Fibroblast of skin of left biceps (primary cell): ENCODE data around the gene CEP68.
"Not testable (repeated sequence)": the region's sequence is repeated elsewhere in the genome, so short reads cannot be mapped to it uniquely, and the experiment has no call there.

Experiments used
- DNase-seq, 2 experiments: peaks; one replicate each; pipeline ENCODE4 v3.0.0-alpha.2; 2013; ENCODE audit warnings: low read depth in 2 of 2

The CEP68 gene

GRCh38 chr2:65081232-65081685, 25.0 kb downstream of the CEP68 start:
- no peak for DNase-seq

DNA sequence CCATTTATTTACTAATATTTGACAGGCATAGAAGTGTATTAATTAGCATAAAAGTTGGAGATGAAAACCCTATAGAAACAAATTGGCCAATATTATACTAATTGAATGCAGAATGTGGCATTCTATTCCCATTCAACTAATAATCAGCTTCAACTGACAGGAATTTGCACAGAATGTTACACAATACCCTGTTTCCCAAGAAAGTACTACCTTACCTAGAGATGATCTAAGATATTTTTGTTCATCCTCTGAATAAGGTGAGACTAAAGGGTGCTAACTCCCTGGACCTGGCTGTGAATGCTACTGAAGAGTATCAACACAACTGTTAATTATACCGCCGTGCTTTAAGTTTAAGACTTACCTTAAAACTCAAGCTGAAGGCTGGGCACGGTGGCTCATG, 28.9 kb downstream of the CEP68 start:
- no peak for DNase-seq

DNA sequence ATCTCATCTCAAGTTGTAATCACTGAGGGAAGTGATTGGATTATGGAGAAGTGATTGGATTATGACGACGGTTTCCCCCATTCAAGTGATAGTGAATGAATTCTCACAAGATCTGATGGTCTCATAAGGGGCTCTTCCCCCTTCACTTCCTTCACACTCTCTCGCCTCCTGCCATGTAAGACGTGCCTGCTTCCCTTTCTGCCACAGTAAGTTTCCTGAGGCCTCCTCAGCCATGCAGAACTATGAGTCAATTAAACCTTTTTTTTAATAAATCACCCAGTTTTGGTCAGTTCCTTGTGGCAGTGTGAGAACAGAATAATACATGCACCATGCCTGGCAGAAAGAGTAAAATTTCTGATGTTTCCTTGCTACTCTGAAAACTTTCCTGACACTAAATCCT, 36.6 kb downstream of the CEP68 start:
- no peak for DNase-seq

DNA sequence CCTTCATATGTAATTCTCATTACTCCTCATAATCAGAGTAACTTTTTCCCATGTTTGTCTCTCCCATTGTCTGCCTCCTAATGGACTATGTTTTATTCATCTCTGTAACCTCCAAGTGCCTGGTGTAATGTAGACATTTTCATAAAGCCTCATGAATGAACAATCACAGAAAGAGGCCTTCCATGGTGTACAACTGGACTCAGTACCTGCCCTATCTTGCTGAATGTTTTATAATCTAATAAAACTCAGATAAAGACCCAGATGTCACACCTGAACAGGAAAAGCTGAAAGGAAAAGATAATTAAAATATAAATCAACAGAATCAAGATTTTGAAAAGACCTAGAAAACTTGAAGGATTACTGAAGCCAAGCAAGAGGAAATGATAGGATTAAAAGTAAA, 37.0 kb downstream of the CEP68 start:
- no peak for DNase-seq

DNA sequence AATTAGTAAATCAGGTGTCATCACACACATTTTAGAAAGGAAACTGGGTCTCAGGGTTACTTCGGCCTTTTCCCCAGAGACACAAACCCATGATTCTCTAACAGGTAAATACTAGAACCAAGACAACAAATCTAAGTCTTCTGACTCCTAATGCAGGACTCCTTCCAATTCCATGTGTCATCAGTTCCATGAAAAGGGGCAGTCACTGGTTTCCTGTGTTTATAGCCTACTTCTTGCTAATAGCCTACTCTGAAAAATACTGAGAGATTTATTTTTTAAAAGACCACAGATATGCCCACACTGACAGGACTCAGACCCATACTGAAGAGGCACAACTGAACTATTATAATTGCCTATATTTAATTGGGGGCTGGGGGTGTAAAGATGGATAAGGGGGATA, 40.7 kb downstream of the CEP68 start:
- no peak for DNase-seq

DNA sequence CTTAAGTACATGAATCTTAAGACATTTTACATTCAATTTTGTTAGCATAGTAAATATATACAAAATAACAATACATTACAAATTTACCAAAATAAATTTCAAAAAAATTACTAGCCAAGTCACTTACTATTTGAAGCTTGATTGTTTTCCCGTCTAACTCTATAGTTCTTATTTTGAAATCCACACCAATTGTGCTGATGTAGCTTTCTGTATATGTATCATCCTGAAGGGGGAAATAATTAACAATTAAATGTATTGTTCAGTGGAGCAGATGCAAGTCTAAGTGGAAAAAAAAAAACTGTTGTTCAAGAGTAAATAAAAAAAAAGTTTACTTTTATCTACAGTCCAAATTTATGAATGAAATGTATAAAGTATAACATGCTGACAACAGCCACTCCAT, 41.6 kb downstream of the CEP68 start:
- no peak for DNase-seq

DNA sequence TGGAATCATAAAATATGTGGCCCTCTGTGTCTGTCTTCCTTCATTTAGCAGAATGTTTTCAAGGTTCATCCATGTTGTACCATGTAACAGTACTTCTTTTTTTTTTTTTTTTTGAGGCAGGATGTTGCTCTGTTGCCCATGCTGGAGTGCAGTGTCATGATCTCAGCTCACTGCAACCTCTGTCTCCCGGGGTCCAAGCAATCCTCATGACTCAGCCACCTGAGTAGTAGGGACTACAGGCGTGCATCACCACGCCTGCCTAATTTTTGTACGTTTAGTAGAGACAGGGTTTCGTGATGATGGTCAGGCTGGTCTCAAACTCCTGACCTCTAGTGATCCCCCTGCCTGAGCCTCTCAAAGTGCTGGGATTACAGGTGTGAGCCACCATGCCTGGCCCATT, 42.5 kb downstream of the CEP68 start:
- DNase-seq = no peak

GRCh38 chr2:65101071-65101470, 44.9 kb downstream of the CEP68 start:
- no peak for DNase-seq

DNA sequence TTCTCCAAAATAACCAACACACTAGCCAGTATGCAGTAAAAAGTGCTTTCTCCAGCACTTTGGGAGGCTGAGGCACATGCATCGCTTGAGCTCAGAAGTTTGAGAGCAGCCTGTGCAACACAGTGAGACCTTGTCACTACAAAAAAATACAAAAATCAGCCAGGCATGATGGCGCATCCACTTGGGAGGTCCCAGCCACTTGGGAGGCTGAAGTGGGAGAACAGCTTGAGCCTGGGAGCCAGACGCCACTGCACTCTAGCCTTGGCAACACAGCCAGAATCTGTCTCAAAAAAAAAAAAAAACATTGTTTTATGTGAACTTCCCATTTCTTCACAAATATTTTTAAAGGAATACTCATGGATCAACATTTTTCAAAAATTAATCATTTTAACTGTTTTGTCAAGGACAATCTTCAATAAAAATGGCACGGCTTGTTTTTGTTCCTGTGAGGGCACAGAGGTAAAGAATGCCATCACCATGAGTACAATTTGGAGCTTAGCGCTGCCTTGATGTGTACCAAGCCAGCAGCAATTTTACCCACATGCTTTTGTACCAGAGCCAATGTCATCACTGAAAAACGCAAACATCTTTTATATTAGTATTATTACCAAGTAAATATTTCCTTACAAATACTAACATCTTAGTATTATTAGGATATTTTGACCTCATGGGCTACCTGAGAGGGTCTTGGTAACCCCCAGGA, 46.9 kb downstream of the CEP68 start:
- no peak for DNase-seq

GRCh38 chr2:65107530-65107929, 51.3 kb downstream of the CEP68 start:
- no peak for DNase-seq

GRCh38 chr2:65108780-65109179, 52.6 kb downstream of the CEP68 start:
- no peak for DNase-seq

GRCh38 chr2:65112633-65113032, 56.4 kb downstream of the CEP68 start:
- DNase-seq = no peak

- DNase-seq = no peak
Measured at GRCh38 chr2:65113229-65113628, 57.0 kb downstream of the CEP68 start.

DNA sequence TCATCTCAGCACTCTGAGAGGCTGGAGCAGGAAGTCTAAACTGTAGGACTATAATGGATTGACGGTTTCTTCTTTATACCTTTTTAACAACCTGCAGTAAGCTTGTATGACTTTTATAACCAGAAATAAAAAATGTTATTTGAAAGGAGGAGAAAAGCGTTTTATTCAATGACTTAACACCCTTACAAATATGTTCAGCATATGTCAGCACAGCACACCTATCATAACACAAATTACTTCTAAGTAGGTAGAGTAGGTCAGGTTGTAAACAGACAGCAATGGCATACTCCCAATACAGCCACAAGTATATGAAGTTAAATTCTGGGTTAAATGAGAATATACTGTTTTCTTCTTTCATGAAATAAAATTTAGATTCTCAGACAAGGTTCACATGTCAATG, 57.6 kb downstream of the CEP68 start:
- DNase-seq = no peak

GRCh38 chr2:65114921-65115320, 58.7 kb downstream of the CEP68 start:
- no peak for DNase-seq

DNA sequence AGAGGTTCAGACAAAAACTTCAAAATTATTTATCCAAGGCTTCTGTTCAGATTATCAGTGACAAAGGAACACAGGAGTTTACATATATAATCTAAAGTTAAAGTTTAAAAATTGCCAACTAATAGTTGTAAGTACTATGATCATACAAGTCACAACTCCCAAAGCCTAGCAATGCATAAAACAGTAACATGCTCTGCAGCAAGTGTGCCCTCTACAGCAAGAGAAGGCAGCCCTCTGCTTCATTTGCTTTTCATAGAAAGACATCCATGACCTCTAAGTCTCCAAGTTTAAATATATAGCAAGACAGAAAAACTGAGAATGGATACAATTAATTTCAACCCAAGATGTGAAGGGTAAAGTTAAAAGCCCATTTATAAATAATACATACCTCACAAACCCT, 60.4 kb downstream of the CEP68 start:
- no peak for DNase-seq

GRCh38 chr2:65120990-65121693, 64.9 kb downstream of the CEP68 start:
- no peak for DNase-seq

DNA sequence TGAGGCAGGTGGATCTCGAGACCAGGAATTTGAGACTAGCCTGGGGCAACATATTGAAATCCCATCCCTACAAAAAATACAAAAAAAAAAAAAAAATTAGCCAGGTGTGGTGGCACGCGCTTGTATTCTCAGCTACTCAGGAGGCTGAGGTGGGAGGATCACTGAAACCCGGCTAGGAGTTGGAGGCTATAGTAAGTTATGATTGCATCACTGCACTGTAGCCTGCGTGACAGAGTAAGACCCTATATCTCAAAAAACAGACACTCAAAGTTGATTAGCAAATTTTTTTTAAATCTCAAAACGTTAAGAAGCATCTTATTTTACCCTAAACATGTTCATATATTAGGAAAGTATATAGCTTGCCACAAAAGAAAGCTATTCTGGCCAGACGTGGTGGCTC, 66.1 kb downstream of the CEP68 start:
- no peak for DNase-seq

- DNase-seq = not testable (repeated sequence)
Measured at GRCh38 chr2:65125457-65125856, 69.2 kb downstream of the CEP68 start.

DNA sequence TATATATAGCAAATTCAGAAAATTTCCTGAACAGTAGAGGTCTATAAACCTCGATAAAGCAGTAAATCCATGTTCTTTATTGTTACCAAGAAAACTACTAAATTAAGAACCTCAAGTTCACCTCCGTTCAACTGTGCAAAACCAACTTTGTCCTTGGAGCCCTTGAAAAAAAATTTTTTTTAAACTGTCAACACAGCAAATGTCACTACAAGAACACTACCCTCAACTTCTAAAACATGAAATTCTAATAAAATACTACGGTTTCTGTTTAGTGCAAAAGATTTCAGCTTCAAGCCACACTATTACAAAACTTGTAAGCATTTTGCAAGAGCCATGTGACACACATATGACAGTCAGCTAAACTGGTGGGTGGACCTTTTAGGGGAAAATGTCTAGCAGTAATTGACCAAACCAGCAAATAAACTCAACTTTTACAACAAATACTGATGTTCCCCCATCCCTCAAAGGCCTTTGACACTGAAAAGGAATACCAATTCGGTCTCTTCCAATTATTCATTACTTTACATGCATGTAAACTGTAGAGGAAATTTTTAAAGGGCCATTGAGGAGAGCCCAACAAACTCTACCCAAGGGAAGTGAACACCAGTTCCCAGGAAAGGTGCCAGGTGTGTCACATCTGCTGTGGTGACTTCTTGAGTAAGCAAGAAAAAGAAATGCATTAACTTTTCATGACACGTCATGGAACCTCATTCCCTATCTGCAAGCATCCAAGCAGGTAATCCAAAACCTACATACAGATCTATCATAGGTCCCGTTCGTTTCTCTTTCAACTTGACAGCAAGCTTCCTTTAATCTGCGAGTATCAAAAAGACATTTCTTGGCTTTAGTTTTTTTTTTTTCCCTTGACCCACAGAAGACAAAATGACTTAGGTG, 72.3 kb downstream of the CEP68 start:
- DNase-seq = no peak

DNA sequence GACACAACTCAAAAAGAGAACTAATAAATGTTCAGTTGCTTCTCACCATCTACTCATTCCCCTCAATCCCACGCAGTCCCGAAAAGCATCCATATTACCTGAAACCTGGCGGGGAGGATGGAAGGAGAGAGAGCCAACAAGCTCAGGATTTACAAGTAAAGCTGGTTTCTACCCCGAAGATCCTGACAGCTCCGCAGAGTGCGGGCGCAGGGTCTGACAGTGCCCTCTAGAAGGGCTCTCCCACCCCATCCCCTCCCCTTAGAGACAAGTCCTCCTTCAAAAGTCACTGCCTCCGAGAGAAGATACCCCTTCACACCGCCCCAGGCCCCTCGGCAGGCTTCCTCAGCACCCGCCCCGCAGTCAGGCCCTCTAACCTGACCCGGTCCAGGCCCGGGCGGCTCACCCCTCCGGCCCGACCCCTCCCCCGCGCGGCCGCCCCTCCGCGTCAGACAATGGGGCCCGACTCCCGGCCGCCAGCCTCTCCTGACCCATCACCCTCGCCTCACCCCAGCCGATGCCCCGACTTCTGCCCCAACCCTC, 73.1 kb downstream of the CEP68 start:
- DNase-seq = no peak
